HepG2 (cell line): ENCODE measurements around the gene TRPT1. TPM values are rescaled to one million over a fixed set of nuclear protein-coding genes. Genes with fewer than 3 reads are reported as not detected.

Experiments used
- E2F1 ChIP-seq: sonication (generic); formaldehyde crosslinking; IDR thresholded peaks from 2 replicates; pipeline ENCODE4 v1.5.0; 2020; ENCODE audit warnings: missing genetic modification reagents
- GATAD1 ChIP-seq: IDR thresholded peaks from 2 replicates; pipeline ENCODE4 v1.6.1; 2016; ENCODE audit warnings: missing genetic modification reagents, missing compliant biosample characterization
- GMEB2 ChIP-seq: IDR thresholded peaks from 2 replicates; pipeline ENCODE4 v1.6.1; 2016; ENCODE audit warnings: missing biosample characterization, missing genetic modification reagents, low read depth
- ISX ChIP-seq: sonication (generic); formaldehyde crosslinking; conservative IDR thresholded peaks from 2 replicates; pipeline ENCODE4 v1.5.0; 2020; ENCODE audit warnings: missing genetic modification reagents
- PAXIP1 ChIP-seq: sonication (generic); formaldehyde crosslinking; conservative IDR thresholded peaks from 2 replicates; pipeline ENCODE4 v1.4.0; 2020; ENCODE audit warnings: mild to moderate bottlenecking, missing genetic modification reagents, moderate library complexity
- ZBTB14 ChIP-seq: sonication (generic); formaldehyde crosslinking; IDR thresholded peaks from 2 replicates; pipeline ENCODE4 v1.4.0; 2020; ENCODE audit warnings: missing genetic modification reagents
- ZNF580 ChIP-seq: IDR thresholded peaks from 2 replicates; pipeline ENCODE4 v1.6.1; 2016; ENCODE audit warnings: low read depth, borderline replicate concordance
- polyA plus RNA-seq, 8 experiments: library from polyadenylated mRNA; depleted of rRNA in 3 of 8; stranded (reverse) in 7 of 8; unstranded in 1 of 8; fragments of >200 nt; fragmentation: Illumina TruSeq in 4 of 8; extraction: Trizol in 4 of 8; gene quantifications; 2 replicates each; pipeline versions ENCODE4 v1.2.1 to v1.2.3, GENCODE V29; 2011 to 2016; ENCODE audit warnings: low read depth in 4 of 8, missing spikeins in 1 of 8, mixed read lengths in 1 of 8; ENCODE audit not compliant: insufficient read depth in 1 of 8
- total RNA-seq, 5 experiments: library from RNA; depleted of rRNA; stranded (reverse); fragments of >200 nt; fragmentation: Illumina TruSeq; extraction: Trizol; gene quantifications; 2 replicates each; pipeline ENCODE4 v1.2.3, GENCODE V29; 2016; ENCODE audit warnings: low read depth in 1 of 5

Gene TRPT1
- total and polyA plus RNA-seq, 2 of the 13 experiments (the other 11 are each of a cell fraction or from before 2014, with no cell fraction given) = 24.8 to 40.7 TPM

GRCh38 chr11:64269540-64270220 is 43.7 kb upstream of the TRPT1 start (continued):
- peak; percentile 45; the same call in 1 of the 2 replicates for TF ChIP-seq GMEB2 (CRISPR knock-in tag)
- peak; percentile 88 for TF ChIP-seq GATAD1
- TF ChIP-seq PAXIP1 (CRISPR knock-in tag) = 0 out of 2 replicates have a peak, but pooled peaks have one; percentile 38
- peak; percentile 92; the same call in 1 of the 2 replicates for TF ChIP-seq ZNF580
- no peak for TF ChIP-seq ISX
- peak; percentile 71; the same call in 1 of the 2 replicates for TF ChIP-seq ZBTB14 (CRISPR knock-in tag)
- 0 out of 2 replicates have a peak, but pooled peaks have one; percentile 40 for TF ChIP-seq E2F1 (CRISPR knock-in tag)
